Stimulated activated effector memory CD8-positive, alpha-beta T cell treated with anti-CD3 and anti-CD28 coated beads, Interleukin-12 subunit alpha, Interleukin-12 subunit beta, amount 100 ng/mL, for 72 hours (primary cell): ENCODE measurements around the gene SLC25A2.
A peak's percentile ranks its signal among the peaks of the same experiment; 100 is the strongest.
"Not testable (repeated sequence)": the region's sequence is repeated elsewhere in the genome, so short reads cannot be mapped to it uniquely, and the experiment has no call there.

Experiments
- ATAC-seq: fragments of 150-1000 bp; cut with Tn5 transposase; 2 replicates; pipeline ENCODE4 v1.10.0; 2021
- DNase-seq, 2 donors: peaks; one replicate each; pipeline ENCODE4 v3.0.0; 2021 to 2022; ENCODE audit warnings: low spot score in 2 of 2
- H3K27ac Mint-ChIP-seq: one replicate; pipeline ENCODE4 v1.8.0; 2022; ENCODE audit warnings: mild to moderate bottlenecking, mixed read lengths
- H3K36me3 Mint-ChIP-seq: one replicate; pipeline ENCODE4 v1.8.0; 2022; ENCODE audit warnings: mild to moderate bottlenecking, mixed read lengths
- H3K4me1 Mint-ChIP-seq: one replicate; pipeline ENCODE4 v1.8.0; 2022; ENCODE audit warnings: mixed read lengths
- H3K4me3 Mint-ChIP-seq: one replicate; pipeline ENCODE4 v1.8.0; 2022; ENCODE audit warnings: mild to moderate bottlenecking, mixed read lengths
- H3K9me3 Mint-ChIP-seq: one replicate; pipeline ENCODE4 v1.8.0; 2022; ENCODE audit warnings: mixed read lengths

The SLC25A2 gene

GRCh38 chr5:141303756-141304155 lies at the start of gene SLC25A2:
TSS of gene SLC25A2 (minus strand) at chr5:141304049. CDS start at chr5:141303865, 184 bp downstream.
- Mint-ChIP-seq H3K9me3 (peaks cover 17% of the 10 kb centered on the region), H3K27ac (no peak within 1 kb of the TSS), H3K36me3 (no peaks in the 10 kb centered on the region), H3K4me3 (no peak within 1 kb of the TSS), H3K4me1 (no peaks in the 10 kb centered on the region)
- no peak for ATAC-seq
- no peak for DNase-seq

GRCh38 chr5:141351591-141351990 lies 47.7 kb upstream of the SLC25A2 start:
- Mint-ChIP-seq H3K9me3 (peaks cover 8% of the 10 kb centered on the region), H3K36me3 (no peaks in the 10 kb centered on the region), H3K4me3 (no peak overlapping the region), H3K4me1 (peaks cover 6% of the 10 kb centered on the region), H3K27ac (no peak overlapping the region)
- ATAC-seq (no peak), DNase-seq (no peak)

- Mint-ChIP-seq H3K9me3 (peaks cover 12% of the 10 kb centered on the region), H3K27ac (no peak within 1 kb of the TSS)
- peak; percentile 57 for ATAC-seq
These were observed 46.2 kb upstream of the SLC25A2 start, which contains the start of gene PCDHGB1 for GRCh38 chr5:141349917-141350619. TSS of gene PCDHGB1 (plus strand) at chr5:141350099. CDS start at chr5:141350261, 162 bp downstream.

GRCh38 chr5:141346017-141346416 lies 42.2 kb upstream of the SLC25A2 start:
- H3K36me3 Mint-ChIP-seq, H3K4me3 Mint-ChIP-seq, DNase-seq, H3K4me1 Mint-ChIP-seq, H3K27ac Mint-ChIP-seq, ATAC-seq: not testable (repeated sequence)
- peaks cover 12% of the 10 kb centered on the region for H3K9me3 Mint-ChIP-seq

More at GRCh38 chr5:141349917-141350619, 46.2 kb upstream of the SLC25A2 start, which contains the start of gene PCDHGB1:
- H3K4me1 Mint-ChIP-seq, result peaks cover 6% of the 10 kb centered on the region
- H3K36me3 Mint-ChIP-seq, result no peaks in the 10 kb centered on the region
- peak in 1 of 2 donors; percentile 51 for DNase-seq
- peak within 1 kb of the TSS; percentile 54 for H3K4me3 Mint-ChIP-seq

GRCh38 chr5:141345327-141345726 lies 41.5 kb upstream of the SLC25A2 start:
- Mint-ChIP-seq H3K36me3 (no peaks in the 10 kb centered on the region), H3K4me3 (no peak overlapping the region), H3K27ac (no peak overlapping the region), H3K9me3 (peaks cover 13% of the 10 kb centered on the region), H3K4me1 (peaks cover 4% of the 10 kb centered on the region)
- ATAC-seq, result no peak
- no peak for DNase-seq

GRCh38 chr5:141343953-141344463 lies 40.2 kb upstream of the SLC25A2 start:
- no peaks in the 10 kb centered on the region for H3K36me3 Mint-ChIP-seq
- DNase-seq (no peak), ATAC-seq (no peak)
- no peaks in the 10 kb centered on the region for H3K4me1 Mint-ChIP-seq
- peaks cover 14% of the 10 kb centered on the region for H3K9me3 Mint-ChIP-seq
- H3K27ac Mint-ChIP-seq, result no peak overlapping the region
- H3K4me3 Mint-ChIP-seq, result peak overlapping the region; percentile 29

- H3K36me3 Mint-ChIP-seq, result no peaks in the 10 kb centered on the region
- no peaks in the 10 kb centered on the region for H3K4me1 Mint-ChIP-seq
- H3K27ac Mint-ChIP-seq, result no peak within 1 kb of the TSS
- no peak for DNase-seq
- H3K9me3 Mint-ChIP-seq, result peaks cover 16% of the 10 kb centered on the region
- no peak for ATAC-seq
- H3K4me3 Mint-ChIP-seq, result peak within 1 kb of the TSS; percentile 29
These were observed 39.5 kb upstream of the SLC25A2 start, which contains the start of gene PCDHGA3 for GRCh38 chr5:141343242-141343952. TSS of gene PCDHGA3 (plus strand) at chr5:141343829. CDS start at chr5:141344034, 205 bp downstream.

- H3K36me3 Mint-ChIP-seq, result no peaks in the 10 kb centered on the region
- no peak overlapping the region for H3K4me3 Mint-ChIP-seq
- H3K4me1 Mint-ChIP-seq, result no peaks in the 10 kb centered on the region
- no peak overlapping the region for H3K27ac Mint-ChIP-seq
- no peak for ATAC-seq
- DNase-seq, result no peak
- peaks cover 20% of the 10 kb centered on the region for H3K9me3 Mint-ChIP-seq
These were observed 38.9 kb upstream of the SLC25A2 start for GRCh38 chr5:141342773-141343172.

GRCh38 chr5:141340781-141341354 lies 37.0 kb upstream of the SLC25A2 start:
- not testable (repeated sequence) for DNase-seq, H3K36me3 Mint-ChIP-seq, H3K4me1 Mint-ChIP-seq, H3K4me3 Mint-ChIP-seq, ATAC-seq, H3K27ac Mint-ChIP-seq
- H3K9me3 Mint-ChIP-seq, result peaks cover 20% of the 10 kb centered on the region

- ATAC-seq (no peak), DNase-seq (no peak)
- Mint-ChIP-seq H3K4me1 (no peaks in the 10 kb centered on the region), H3K9me3 (peaks cover 32% of the 10 kb centered on the region), H3K36me3 (no peaks in the 10 kb centered on the region), H3K27ac (no peak within 1 kb of the TSS), H3K4me3 (no peak within 1 kb of the TSS)
These were observed 34.9 kb upstream of the SLC25A2 start, which contains the start of gene PCDHGA2 for GRCh38 chr5:141338538-141339306. TSS of gene PCDHGA2 (plus strand) at chr5:141338760.

GRCh38 chr5:141332571-141332970 lies 28.7 kb upstream of the SLC25A2 start:
- H3K9me3 Mint-ChIP-seq, result peaks cover 22% of the 10 kb centered on the region

GRCh38 chr5:141330299-141331080 lies 26.6 kb upstream of the SLC25A2 start, which contains the start of gene PCDHGA1:
TSS of gene PCDHGA1 (plus strand) at chr5:141330514.
- ATAC-seq (no peak), DNase-seq (no peak)
- Mint-ChIP-seq H3K4me1 (peaks cover 7% of the 10 kb centered on the region), H3K4me3 (no peak within 1 kb of the TSS), H3K36me3 (peaks cover 4% of the 10 kb centered on the region), H3K27ac (no peak within 1 kb of the TSS), H3K9me3 (peaks cover 16% of the 10 kb centered on the region)

More at GRCh38 chr5:141332571-141332970, 28.7 kb upstream of the SLC25A2 start:
- not testable (repeated sequence) for ATAC-seq, H3K27ac Mint-ChIP-seq, H3K36me3 Mint-ChIP-seq, H3K4me3 Mint-ChIP-seq, H3K4me1 Mint-ChIP-seq, DNase-seq

GRCh38 chr5:141328231-141328630 lies 24.4 kb upstream of the SLC25A2 start:
- H3K36me3 Mint-ChIP-seq, result peaks cover 4% of the 10 kb centered on the region
- H3K4me1 Mint-ChIP-seq, result peaks cover 7% of the 10 kb centered on the region

More at GRCh38 chr5:141328231-141328630, 24.4 kb upstream of the SLC25A2 start:
- DNase-seq, result no peak
- Mint-ChIP-seq H3K27ac (no peak overlapping the region), H3K9me3 (peaks cover 4% of the 10 kb centered on the region), H3K4me3 (no peak overlapping the region)
- peak; percentile 40 for ATAC-seq
